Ectodermal cell (in vitro differentiated cells): ENCODE results near the gene FAM131A.

Experiments
- H3K27ac ChIP-seq: 2 replicates; pipeline ENCODE4 v1.7.0; 2013; ENCODE audit warnings: mild to moderate bottlenecking, low read depth, low read length; ENCODE audit not compliant: insufficient read depth, poor library complexity, severe bottlenecking
- H3K27me3 ChIP-seq: 2 replicates; pipeline ENCODE4 v1.7.0; 2013; ENCODE audit warnings: mild to moderate bottlenecking, low read length; ENCODE audit not compliant: insufficient read depth, control insufficient read depth, poor library complexity, severe bottlenecking
- H3K36me3 ChIP-seq: one replicate; pipeline ENCODE4 v1.7.0; 2013; ENCODE audit warnings: low read length; ENCODE audit not compliant: control insufficient read depth, insufficient read depth
- H3K4me1 ChIP-seq: one replicate; pipeline ENCODE4 v1.7.0; 2013; ENCODE audit warnings: low read length; ENCODE audit not compliant: control insufficient read depth, insufficient read depth
- H3K4me3 ChIP-seq: 2 replicates; pipeline ENCODE4 v1.7.0; 2013; ENCODE audit warnings: low read depth, low read length, control low read depth; ENCODE audit not compliant: insufficient read depth
- H3K9me3 ChIP-seq: 2 replicates; pipeline ENCODE4 v1.7.0; 2013; ENCODE audit warnings: mild to moderate bottlenecking, low read length, moderate library complexity; ENCODE audit not compliant: control insufficient read depth
- WGBS, 2 experiments: methylation state at CpG; one replicate each; pipeline ENCODE4 v1.1.7; 2013; ENCODE audit warnings: missing lambda C conversion rate in 2 of 2; 5-methylcytosine and 5-hydroxymethylcytosine counted together

The FAM131A gene

GRCh38 chr3:184349563-184350470, 12.4 kb downstream of the FAM131A start:
- Histone ChIP-seq H3K9me3 (no peaks in the 10 kb centered on the region), H3K36me3 (peaks cover 20% of the 10 kb centered on the region), H3K27me3 (no peaks in the 10 kb centered on the region), H3K27ac (no peak overlapping the region), H3K4me3 (no peak overlapping the region), H3K4me1 (peaks cover 29% of the 10 kb centered on the region)
- 90 to 92% methylated on average over 10 of the region's 10 CpGs for WGBS, 2 experiments

- no peak overlapping the region for H3K4me3 ChIP-seq
- H3K36me3 ChIP-seq: peaks cover 22% of the 10 kb centered on the region
- no peak overlapping the region for H3K27ac ChIP-seq
- no peaks in the 10 kb centered on the region for H3K27me3 ChIP-seq
- H3K4me1 ChIP-seq: peaks cover 21% of the 10 kb centered on the region
- 92 to 96% methylated on average over 6 of the region's 6 CpGs for WGBS, 2 experiments
- no peaks in the 10 kb centered on the region for H3K9me3 ChIP-seq
Measured at GRCh38 chr3:184350618-184351017, 13.2 kb downstream of the FAM131A start.

- Histone ChIP-seq H3K4me3 (no peak overlapping the region), H3K4me1 (peaks cover 14% of the 10 kb centered on the region), H3K27me3 (no peaks in the 10 kb centered on the region), H3K36me3 (peaks cover 30% of the 10 kb centered on the region), H3K9me3 (no peaks in the 10 kb centered on the region), H3K27ac (no peak overlapping the region)
- WGBS, 2 experiments: 74 to 75% methylated on average over 9 of the region's 9 CpGs
Measured at GRCh38 chr3:184351511-184352148, 14.2 kb downstream of the FAM131A start.

- Histone ChIP-seq H3K36me3 (peaks cover 36% of the 10 kb centered on the region), H3K4me3 (no peak overlapping the region), H3K4me1 (peaks cover 14% of the 10 kb centered on the region), H3K9me3 (no peaks in the 10 kb centered on the region), H3K27ac (no peak overlapping the region), H3K27me3 (no peaks in the 10 kb centered on the region)
- WGBS, 2 experiments: 90 to 96% methylated on average over 15 of the region's 15 CpGs
Measured at GRCh38 chr3:184352149-184352785, 14.9 kb downstream of the FAM131A start.

- H3K27me3 ChIP-seq: no peaks in the 10 kb centered on the region
- 95% methylated on average over 11 of the region's 11 CpGs for WGBS, 2 experiments
- no peak overlapping the region for H3K4me3 ChIP-seq
- no peak overlapping the region for H3K27ac ChIP-seq
- H3K36me3 ChIP-seq: peaks cover 42% of the 10 kb centered on the region
- H3K9me3 ChIP-seq: no peaks in the 10 kb centered on the region
- H3K4me1 ChIP-seq: peaks cover 14% of the 10 kb centered on the region
Measured at GRCh38 chr3:184352897-184353545, 15.6 kb downstream of the FAM131A start.

GRCh38 chr3:184353546-184353941, 16.1 kb downstream of the FAM131A start:
- 94 to 96% methylated on average over 11 of the region's 11 CpGs for WGBS, 2 experiments
- H3K9me3 ChIP-seq: no peaks in the 10 kb centered on the region
- no peaks in the 10 kb centered on the region for H3K27me3 ChIP-seq
- peaks cover 48% of the 10 kb centered on the region for H3K36me3 ChIP-seq
- no peak overlapping the region for H3K4me3 ChIP-seq
- no peak overlapping the region for H3K27ac ChIP-seq
- H3K4me1 ChIP-seq: peaks cover 14% of the 10 kb centered on the region

- Histone ChIP-seq H3K4me3 (no peak overlapping the region), H3K36me3 (peaks cover 48% of the 10 kb centered on the region), H3K9me3 (no peaks in the 10 kb centered on the region), H3K27ac (no peak overlapping the region), H3K4me1 (peaks cover 18% of the 10 kb centered on the region), H3K27me3 (no peaks in the 10 kb centered on the region)
- WGBS, 2 experiments: 84 to 85% methylated on average over 18 of the region's 18 CpGs
Measured at GRCh38 chr3:184354121-184354728, 16.8 kb downstream of the FAM131A start.

GRCh38 chr3:184354754-184355153, 17.4 kb downstream of the FAM131A start:
- no peaks in the 10 kb centered on the region for H3K27me3 ChIP-seq
- no peak overlapping the region for H3K27ac ChIP-seq
- WGBS, 2 experiments: 89 to 90% methylated on average over 8 of the region's 8 CpGs
- peaks cover 22% of the 10 kb centered on the region for H3K4me1 ChIP-seq
- no peaks in the 10 kb centered on the region for H3K9me3 ChIP-seq
- H3K36me3 ChIP-seq: peaks cover 48% of the 10 kb centered on the region
- H3K4me3 ChIP-seq: no peak overlapping the region

- Histone ChIP-seq H3K4me3 (no peak overlapping the region), H3K9me3 (no peaks in the 10 kb centered on the region), H3K36me3 (peaks cover 47% of the 10 kb centered on the region), H3K4me1 (peaks cover 27% of the 10 kb centered on the region), H3K27me3 (no peaks in the 10 kb centered on the region), H3K27ac (no peak overlapping the region)
- WGBS, 2 experiments: 93 to 96% methylated on average over 18 of the region's 18 CpGs
Measured at GRCh38 chr3:184355261-184356040, 18.1 kb downstream of the FAM131A start.
